Fibroblast of mammary gland (primary cell): Measurements from ENCODE around the gene MOCS3.

Experiments
- DNase-seq: peaks from one replicate; pipeline ENCODE4 v3.0.0-alpha.2; 2010; ENCODE audit warnings: low read depth
- H3K4me3 ChIP-seq: 2 replicates; pipeline ENCODE4 v1.5.1; 2011; ENCODE audit warnings: low read depth, mild to moderate bottlenecking, low read length, moderate library complexity; ENCODE audit not compliant: control insufficient read depth
- CTCF ChIP-seq: conservative IDR thresholded peaks from 2 replicates; pipeline ENCODE4 v1.5.1; 2011; ENCODE audit warnings: low read depth, low read length, inconsistent platforms; ENCODE audit not compliant: control insufficient read depth, insufficient read depth

MOCS3 gene

GRCh38 chr20:51002633-51003032 lies 44.0 kb downstream of the MOCS3 start:
- no peak overlapping the region for H3K4me3 ChIP-seq
- DNase-seq = no peak
- no peak for TF ChIP-seq CTCF

GRCh38 chr20:51003753-51004152 lies 45.1 kb downstream of the MOCS3 start:
- no peak for TF ChIP-seq CTCF

DNA sequence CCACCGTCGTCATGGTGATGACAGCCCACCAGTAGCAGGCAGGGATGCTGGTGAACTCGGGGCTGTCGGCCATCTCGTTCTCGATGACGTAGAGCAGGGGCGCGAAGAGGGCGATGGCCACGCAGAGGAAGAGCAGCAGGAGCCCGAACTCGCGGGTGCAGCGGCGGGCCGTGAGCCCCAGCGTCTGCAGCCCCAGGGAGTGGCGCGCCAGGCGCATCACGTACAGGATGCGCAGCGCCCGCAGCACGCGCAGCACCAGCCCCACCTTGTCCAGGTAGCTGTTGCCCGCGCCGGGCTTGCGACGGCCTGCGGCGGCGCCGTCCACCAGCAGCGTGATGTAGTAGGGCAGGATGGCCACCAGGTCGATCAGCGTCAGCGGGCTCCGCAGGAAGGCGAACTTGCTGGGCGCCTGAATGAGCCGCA lies 45.7 kb downstream of the MOCS3 start:
- no peak overlapping the region for H3K4me3 ChIP-seq
- TF ChIP-seq CTCF = no peak
- DNase-seq = no peak

More at GRCh38 chr20:51003753-51004152, 45.1 kb downstream of the MOCS3 start:
- DNase-seq = no peak
- no peak overlapping the region for H3K4me3 ChIP-seq

DNA sequence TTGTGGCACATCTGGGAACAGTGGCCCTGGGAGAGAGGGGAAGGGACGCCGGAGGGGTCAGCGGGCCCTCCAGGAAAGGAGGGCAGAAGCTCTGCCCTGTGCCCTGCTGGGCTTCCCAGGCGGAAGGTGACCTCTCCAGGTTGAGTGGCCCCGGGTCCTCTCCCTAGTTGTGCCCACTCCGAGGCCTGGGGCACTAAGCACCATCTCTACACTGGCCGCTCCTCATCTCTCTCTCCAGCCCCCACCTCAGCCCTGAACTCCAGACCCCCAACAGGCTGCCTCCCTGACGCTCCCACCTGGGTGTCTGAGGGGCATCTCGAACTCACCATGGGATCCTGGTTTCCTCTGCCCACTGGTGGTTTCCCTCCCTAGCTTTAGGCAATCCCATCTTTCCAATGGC lies 46.2 kb downstream of the MOCS3 start:
- H3K4me3 ChIP-seq = no peak overlapping the region
- no peak for DNase-seq
- no peak for TF ChIP-seq CTCF

- no peak overlapping the region for H3K4me3 ChIP-seq
- TF ChIP-seq CTCF = no peak
- no peak for DNase-seq
These were observed 46.6 kb downstream of the MOCS3 start for GRCh38 chr20:51005214-51005613.

DNA sequence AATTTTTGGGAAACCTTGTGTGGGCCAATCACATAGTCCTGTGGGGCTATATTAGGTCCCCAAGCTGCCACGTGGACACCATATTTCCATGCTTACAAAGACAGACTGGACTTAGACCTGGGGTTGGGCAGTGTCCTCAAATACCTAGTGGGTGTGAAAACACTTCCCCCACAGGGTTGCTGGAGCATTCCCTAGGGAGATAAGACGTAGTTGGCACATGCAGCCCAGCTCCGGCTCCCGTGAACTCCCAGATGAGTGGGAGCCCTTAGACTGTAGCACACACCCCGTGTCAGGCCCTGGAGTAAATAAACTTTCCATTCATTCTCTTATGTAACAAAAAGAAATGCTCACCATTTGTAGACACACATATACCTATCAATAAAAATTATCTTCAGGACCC lies 50.1 kb downstream of the MOCS3 start:
- no peak for TF ChIP-seq CTCF
- DNase-seq = no peak
- no peak overlapping the region for H3K4me3 ChIP-seq
